ENCODE measurements around the gene TIMM44. TPM values are rescaled to one million over a fixed set of nuclear protein-coding genes. Genes with fewer than 3 reads are reported as not detected.

TIMM44 gene
- total and polyA plus RNA-seq, 2 of the 8 experiments (the other 6 are each of a cell fraction or from before 2014, with no cell fraction given), result 131 to 150 TPM

GRCh38 chr19:7977723-7978040 is 34.2 kb upstream of the TIMM44 start (continued):
- no peak for TF ChIP-seq CTCF (IDR thresholded peaks at IDR 0.05; ENCODE audit: control extremely low read depth in 1 of 3, insufficient read depth in 1 of 3, low read depth in 1 of 3, low read length in 3 of 3)
- TF ChIP-seq TCF12 (IDR thresholded peaks at IDR 0.05; ENCODE audit: low read depth, low read length), result no peak
